Transverse colon (tissue), 4 donors: Measurements from ENCODE around the gene SDK1. TPM values are rescaled to one million over a fixed set of nuclear protein-coding genes. Genes with fewer than 3 reads are reported as not detected.

Experiments used
- DNase-seq: peaks from one replicate; pipeline ENCODE4 v3.0.0-alpha.2; 2019
- H3K27ac ChIP-seq, 4 donors: fragments of 200-600 bp; sonication (generic); 2 replicates each; pipeline ENCODE4 v1.5.1; 2016 to 2018; ENCODE audit warnings: inconsistent platforms in 4 of 4
- H3K27me3 ChIP-seq: fragments of 200-600 bp; sonication (generic); 2 replicates; pipeline ENCODE4 v1.5.1; 2017; ENCODE audit warnings: inconsistent platforms
- H3K36me3 ChIP-seq, 4 donors: fragments of 200-600 bp; sonication (generic); 2 replicates each; pipeline ENCODE4 v1.5.1; 2017 to 2019; ENCODE audit warnings: inconsistent platforms in 4 of 4
- H3K4me1 ChIP-seq, 4 donors: fragments of 200-600 bp; sonication (generic); 2 replicates each; pipeline ENCODE4 v1.5.1; 2017 to 2020; ENCODE audit warnings: inconsistent platforms in 4 of 4
- H3K4me3 ChIP-seq, 4 donors: fragments of 200-600 bp; sonication (generic); 1 replicate in 1 of 4; 2 replicates in 3 of 4; pipeline versions ENCODE4 v1.5.1 to v1.6.1; 2017 to 2019; ENCODE audit warnings: inconsistent platforms in 4 of 4
- H3K9me3 ChIP-seq, 2 donors: fragments of 200-600 bp; sonication (generic); 2 replicates each; pipeline ENCODE4 v1.5.1; 2017 to 2019; ENCODE audit warnings: inconsistent platforms in 2 of 2
- CTCF ChIP-seq, 5 experiments: fragments of 200-600 bp in 3 of 5; fragments of 450-650 bp in 2 of 5; sonication (generic) in 3 of 5; IDR thresholded peaks; 1 replicate in 2 of 5; 2 replicates in 3 of 5; pipeline ENCODE4 v1.5.1; 2016 to 2017; ENCODE audit warnings: antibody characterized with exemption in 5 of 5, inconsistent platforms in 3 of 5, mild to moderate bottlenecking in 2 of 5, moderate library complexity in 1 of 5
- EP300 ChIP-seq: sonication (generic); formaldehyde crosslinking; IDR thresholded peaks from one replicate; pipeline ENCODE4 v1.6.1; 2017; ENCODE audit warnings: antibody characterized with exemption, low read depth
- POLR2A ChIP-seq: fragments of 450-650 bp; IDR thresholded peaks from one replicate; pipeline ENCODE4 v1.6.1; 2016; ENCODE audit warnings: antibody characterized with exemption, mild to moderate bottlenecking, moderate library complexity
- POLR2AphosphoS5 ChIP-seq, 3 donors: sonication (generic); formaldehyde crosslinking; IDR thresholded peaks; one replicate each; pipeline ENCODE4 v1.6.1; 2016; ENCODE audit warnings: antibody characterized with exemption in 3 of 3
- WGBS, 2 donors: methylation state at CpG; one replicate each; pipeline ENCODE4 v1.1.5; 2018; ENCODE audit warnings: low coverage in 1 of 2; 5-methylcytosine and 5-hydroxymethylcytosine counted together
- in situ Hi-C, 4 donors: fragments of 200-750 bp; cut with MboI; loops; one replicate each; pipeline versions ENCODE4 v1.15.0 to v1.15.1; 2017; ENCODE audit warnings: low sequenced_read_pairs in 3 of 4, low pct_ligation_motif_present in 1 of 4, low pct_unique_long_range_greater_than_20kb in 1 of 4
- intact Hi-C: fragments of 100-400 bp; cut with DNase I; formaldehyde crosslinking; loops from one replicate; pipeline ENCODE4 v1.15.1; 2023; ENCODE audit warnings: low total_unique reads
- total RNA-seq, 4 donors: library from RNA; depleted of rRNA; stranded (reverse); fragments of >200 nt; gene quantifications; one replicate each; pipeline ENCODE4 v1.1.0, GENCODE V29; 2016

The SDK1 gene
- total RNA-seq, 4 donors from 2014 or later = 4.0 to 8.6 (median 5.4) TPM

GRCh38 chr7:4134204-4134603 lies 833.2 kb downstream of the SDK1 start:
- in situ Hi-C loops = no loop called here
- Histone ChIP-seq H3K4me1 (no peaks in the 10 kb centered on the region), H3K4me3 (no peak overlapping the region), H3K27me3 (no peaks in the 10 kb centered on the region), H3K36me3 (no peaks in the 10 kb centered on the region), H3K27ac (no peak overlapping the region), H3K9me3 (no peaks in the 10 kb centered on the region)
- DNase-seq = no peak
- TF ChIP-seq CTCF (IDR thresholded peaks at IDR 0.05) (no peak), POLR2A (no peak), POLR2AphosphoS5 (IDR thresholded peaks at IDR 0.05) (no peak), EP300 (no peak)
- intact Hi-C loops = no loop called here
- 40 to 59% methylated on average over 2 to 7 of the region's 7 CpGs for WGBS, 2 donors

- Histone ChIP-seq H3K27ac (no peak overlapping the region), H3K27me3 (no peaks in the 10 kb centered on the region), H3K4me3 (no peak overlapping the region), H3K4me1 (no peaks in the 10 kb centered on the region), H3K36me3 (no peaks in the 10 kb centered on the region), H3K9me3 (no peaks in the 10 kb centered on the region)
- intact Hi-C loops (no loop called here), in situ Hi-C loops (no loop called here)
- no peak for DNase-seq
- TF ChIP-seq CTCF (IDR thresholded peaks at IDR 0.05) (no peak), EP300 (no peak), POLR2A (no peak), POLR2AphosphoS5 (IDR thresholded peaks at IDR 0.05) (no peak)
- WGBS, 2 donors = 65 to 85% methylated on average over 5 to 20 of the region's 20 CpGs
Measured at GRCh38 chr7:4134631-4135030, 833.6 kb downstream of the SDK1 start.

GRCh38 chr7:4135301-4135700 lies 834.2 kb downstream of the SDK1 start:
- intact Hi-C loops (no loop called here), in situ Hi-C loops (no loop called here)
- DNase-seq = no peak
- Histone ChIP-seq H3K27ac (no peak overlapping the region), H3K4me3 (no peak overlapping the region), H3K36me3 (no peaks in the 10 kb centered on the region), H3K9me3 (no peaks in the 10 kb centered on the region), H3K27me3 (no peaks in the 10 kb centered on the region), H3K4me1 (no peaks in the 10 kb centered on the region)
- 88 to 90% methylated on average over 2 to 12 of the region's 12 CpGs for WGBS, 2 donors
- TF ChIP-seq EP300 = no peak
- no peak for TF ChIP-seq POLR2AphosphoS5 (IDR thresholded peaks at IDR 0.05)
- TF ChIP-seq CTCF (IDR thresholded peaks at IDR 0.05) = no peak
- TF ChIP-seq POLR2A = no peak

GRCh38 chr7:4136036-4136435 lies 835.0 kb downstream of the SDK1 start:
- H3K4me1 ChIP-seq = no peaks in the 10 kb centered on the region
- no peaks in the 10 kb centered on the region for H3K36me3 ChIP-seq
- no peak for DNase-seq
- 87% methylated on average over 11 of the region's 11 CpGs; no CpG with 5 or more reads in 1 of the 2 donors for WGBS, 2 donors
- TF ChIP-seq POLR2A (no peak), CTCF (IDR thresholded peaks at IDR 0.05) (no peak), EP300 (no peak), POLR2AphosphoS5 (IDR thresholded peaks at IDR 0.05) (no peak)
- H3K4me3 ChIP-seq = no peak overlapping the region
- in situ Hi-C loops = no loop called here
- intact Hi-C loops = no loop called here
- no peak overlapping the region for H3K27ac ChIP-seq
- no peaks in the 10 kb centered on the region for H3K9me3 ChIP-seq
- no peaks in the 10 kb centered on the region for H3K27me3 ChIP-seq
